ENCODE results near the gene C2CD2L.
"Not testable (repeated sequence)": the region's sequence is repeated elsewhere in the genome, so short reads cannot be mapped to it uniquely, and the experiment has no call there.

Gene C2CD2L

DNA sequence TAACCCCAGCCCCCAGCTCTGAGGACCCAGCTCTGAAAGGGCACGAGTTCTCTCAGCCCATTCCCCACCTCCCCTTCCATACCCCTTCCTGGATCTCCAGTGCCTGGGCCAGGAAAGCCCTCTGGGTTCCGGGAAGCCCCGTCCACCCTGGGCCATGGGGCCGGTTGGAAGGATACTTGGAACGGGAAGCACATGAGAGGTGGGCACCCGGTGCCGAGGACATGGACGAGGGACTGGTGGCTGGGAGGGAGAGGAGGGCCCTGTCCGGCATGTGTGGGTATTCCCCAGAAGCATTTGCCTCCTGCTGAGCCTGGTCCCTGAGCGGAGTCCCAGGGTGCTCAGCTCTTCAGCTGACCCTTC is 9.1 kb downstream of the C2CD2L start:
- no peak for DNase-seq

DNA sequence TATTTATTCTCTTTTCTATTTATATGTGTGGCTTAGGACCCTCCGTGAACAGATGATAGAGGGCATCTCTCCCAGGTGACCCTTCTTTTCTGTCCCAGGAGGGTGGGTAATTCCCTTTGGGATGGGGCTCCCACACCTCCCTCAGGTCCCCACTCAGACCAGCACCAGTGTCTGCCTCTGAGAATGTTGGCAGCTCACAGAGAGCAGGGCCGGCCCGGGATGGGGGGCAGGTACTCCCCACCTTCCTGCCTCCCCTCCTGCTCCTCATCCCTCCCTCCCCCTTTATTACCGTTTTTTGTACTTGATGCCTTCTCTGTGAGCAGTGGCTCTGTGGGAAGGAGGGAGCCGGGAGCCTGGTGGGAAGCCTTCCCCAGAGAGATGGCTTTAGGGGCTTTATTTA is 9.5 kb downstream of the C2CD2L start:
- DNase-seq, result no peak

DNA sequence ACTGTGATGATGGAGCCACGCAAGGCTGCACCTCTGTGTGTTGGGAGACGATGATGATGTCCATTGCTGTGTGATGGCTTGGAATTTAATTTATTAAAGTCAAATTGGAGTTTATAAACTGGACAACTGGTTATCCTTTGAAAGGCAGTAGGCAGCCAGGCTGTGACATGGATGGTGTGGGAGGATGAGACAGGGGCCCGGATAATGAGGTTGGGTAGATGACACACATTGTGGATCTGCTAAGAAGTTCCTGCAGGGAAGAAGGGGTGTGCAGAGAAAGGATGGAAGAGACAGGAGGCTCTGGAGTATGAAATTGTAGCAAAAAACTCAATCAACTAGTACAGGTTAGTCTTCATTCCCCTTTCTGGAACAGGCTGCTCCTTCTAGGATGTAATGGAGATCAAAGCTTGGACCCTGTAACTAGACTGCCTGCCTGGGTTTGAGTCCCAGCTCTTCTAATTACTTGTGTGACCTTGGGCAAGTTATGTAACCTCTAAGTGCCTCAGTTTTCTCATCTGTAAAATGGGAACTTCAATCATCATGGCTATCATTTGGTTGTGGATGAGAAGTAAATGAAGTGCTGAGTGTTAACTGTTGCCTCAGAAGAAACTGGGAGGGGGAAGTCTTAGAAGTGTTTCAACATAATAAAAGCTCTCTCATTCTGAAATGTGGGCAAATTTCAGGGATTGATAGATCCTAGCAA is 10.0 kb downstream of the C2CD2L start:
- DNase-seq, result no peak

DNA sequence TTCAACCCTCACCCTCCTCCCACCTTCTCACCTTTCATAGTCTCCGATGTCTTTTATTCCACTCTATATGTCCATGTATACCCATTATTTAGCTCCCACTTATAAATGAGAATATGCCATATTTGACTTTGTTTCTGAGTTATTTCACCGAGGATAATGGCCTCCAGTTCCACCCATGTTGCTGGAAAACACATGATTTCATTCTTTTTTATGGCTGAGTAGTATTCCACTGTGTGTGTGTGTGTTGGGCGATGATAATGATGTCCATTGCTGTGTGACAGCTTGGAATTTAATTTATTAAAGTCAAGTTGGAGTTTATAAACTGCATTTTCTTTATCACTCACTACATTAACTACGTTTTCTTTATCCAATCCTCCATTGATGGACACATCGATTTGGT is 11.1 kb downstream of the C2CD2L start:
- no peak for DNase-seq

DNA sequence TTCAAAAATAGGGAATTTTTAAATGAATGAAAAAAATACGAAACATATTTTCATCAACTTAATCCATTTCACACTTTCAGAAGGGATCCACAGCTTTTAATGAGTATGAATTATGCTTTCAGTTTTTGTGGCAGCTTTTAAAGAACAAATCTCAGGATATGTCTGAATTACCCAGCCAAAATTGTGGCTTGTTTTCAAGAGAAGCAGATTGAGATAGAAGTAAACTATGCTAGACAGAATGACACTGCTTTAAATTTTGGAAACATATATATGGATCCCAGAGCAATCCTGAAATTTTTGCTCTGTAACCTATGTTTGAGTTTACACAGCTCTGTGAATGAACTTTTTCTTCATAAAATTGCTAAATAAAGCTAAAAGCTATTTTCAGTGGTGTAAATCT is 11.8 kb downstream of the C2CD2L start:
- no peak for DNase-seq

DNA sequence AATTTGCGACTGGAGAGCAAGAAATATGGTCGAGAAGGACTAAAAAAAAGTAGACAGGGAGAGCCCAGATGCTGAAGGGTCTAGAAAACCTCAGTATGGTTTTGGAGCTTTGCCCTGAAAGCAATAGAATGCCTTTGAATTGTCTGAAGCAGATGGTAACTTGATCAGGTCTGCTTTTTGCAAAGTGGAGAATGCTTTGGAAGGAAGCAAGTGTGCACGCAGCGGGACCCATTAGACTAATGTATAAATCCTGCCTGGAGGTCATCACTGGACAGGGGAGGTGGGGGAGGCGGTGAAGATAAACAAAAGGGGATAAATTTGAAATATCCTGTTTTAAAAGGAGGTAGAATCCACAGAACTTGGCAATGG is 13.5 kb downstream of the C2CD2L start:
- DNase-seq, result no peak

DNA sequence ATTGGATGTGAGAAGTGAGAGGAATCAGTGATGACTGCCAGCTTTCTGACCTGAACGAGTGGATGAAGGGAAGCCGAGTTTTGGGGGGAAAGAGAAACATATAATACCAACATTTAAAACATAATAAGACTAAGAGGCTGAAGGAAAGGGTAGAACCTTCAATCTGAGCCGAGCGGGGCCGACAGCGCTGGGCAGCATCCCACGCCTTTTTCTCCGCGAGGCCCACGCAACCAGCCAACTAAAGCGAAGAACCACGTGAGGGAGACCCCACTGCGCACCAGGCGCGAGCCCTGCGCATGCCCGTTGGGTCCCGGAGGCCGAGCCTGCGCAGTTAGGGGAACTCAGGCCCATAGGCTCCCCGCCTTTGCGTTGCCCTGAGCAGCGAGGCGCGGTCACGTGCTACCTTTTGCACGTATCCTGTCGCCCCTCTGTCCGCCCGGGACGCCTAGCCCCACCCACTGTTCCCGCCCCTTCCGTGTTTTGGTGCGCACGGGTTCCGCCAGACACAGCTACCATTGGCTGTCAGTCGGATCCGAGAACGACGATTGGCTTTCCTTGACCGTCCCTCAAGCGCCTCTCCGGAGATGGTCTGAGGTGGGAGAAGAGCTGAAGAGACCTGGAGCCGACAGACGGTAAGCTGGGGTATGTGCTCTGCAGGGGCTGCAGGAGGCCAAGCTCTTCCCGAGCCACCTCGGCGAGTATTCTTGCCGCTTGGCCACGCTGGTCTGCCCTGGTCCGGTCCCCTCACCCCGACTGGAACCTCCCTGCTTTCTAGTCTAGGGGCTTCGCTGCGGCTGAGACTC is 14.1 kb downstream of the C2CD2L start, which contains the start of gene HINFP:
Gene HINFP (plus strand): TSS at position 573 of the 803 bp plus-strand sequence. CDS start 5,365 bp downstream, outside the sequence.
- DNase-seq, result peak; percentile 100

DNA sequence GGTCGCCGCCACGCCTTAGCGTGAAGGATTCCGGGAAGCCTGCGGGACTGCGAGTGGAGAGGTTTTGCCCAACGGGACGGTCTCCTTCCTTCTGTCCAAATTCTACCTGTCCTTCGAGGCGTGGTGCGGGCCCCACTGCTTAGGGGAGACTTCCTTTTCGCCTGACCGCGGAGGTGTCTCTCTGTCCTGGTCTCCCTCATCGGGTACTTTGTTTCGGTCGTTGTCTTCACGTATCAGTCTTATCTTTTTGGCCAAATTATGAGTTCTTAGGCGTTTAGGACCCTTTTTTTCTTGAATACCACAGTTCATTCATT is 14.6 kb downstream of the C2CD2L start:
- no peak for DNase-seq

DNA sequence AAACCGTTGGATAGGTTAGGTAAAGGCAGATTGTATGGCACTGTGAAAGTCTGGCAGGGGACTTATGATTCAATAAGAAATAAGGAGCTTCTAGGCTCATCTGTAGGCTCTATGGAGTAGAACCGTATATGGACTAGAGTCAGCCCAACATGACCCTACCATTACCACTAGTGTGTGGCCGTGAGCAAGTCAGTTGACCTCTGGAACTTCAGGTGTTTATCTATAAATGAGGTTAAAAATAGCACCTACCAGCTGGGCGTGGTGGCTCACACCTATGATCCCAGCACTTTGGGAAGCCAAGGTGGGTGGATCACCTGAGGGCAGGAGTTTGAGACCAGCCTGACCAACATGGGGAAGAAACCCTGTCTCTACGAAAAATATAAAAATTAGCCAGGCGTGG is 18.7 kb downstream of the C2CD2L start:
- no peak for DNase-seq

DNA sequence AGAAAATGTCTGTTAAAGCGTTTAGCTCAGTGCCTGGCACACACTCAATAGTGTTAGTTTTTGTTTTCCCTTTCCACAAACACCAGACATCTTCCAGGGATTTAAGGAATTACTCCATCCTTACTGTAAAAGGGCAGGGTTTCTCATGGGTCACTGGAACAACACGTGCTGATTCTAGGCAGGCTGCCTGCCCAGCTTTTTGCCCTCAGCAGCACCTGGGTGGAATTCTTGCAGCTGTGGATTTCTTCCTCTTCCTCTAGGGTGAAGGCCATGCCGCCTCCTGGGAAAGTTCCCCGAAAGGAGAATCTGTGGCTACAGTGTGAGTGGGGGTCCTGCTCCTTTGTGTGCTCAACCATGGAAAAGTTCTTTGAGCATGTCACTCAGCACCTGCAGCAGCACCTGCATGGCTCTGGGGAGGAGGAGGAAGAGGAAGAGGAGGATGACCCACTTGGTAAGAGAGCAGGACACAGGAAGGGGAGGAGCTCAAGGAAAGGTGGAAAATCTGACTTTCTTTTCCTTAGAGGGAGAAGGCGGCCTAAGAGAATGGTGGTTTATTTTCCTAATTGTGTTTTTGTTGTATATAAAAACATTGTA is 19.6 kb downstream of the C2CD2L start:
- DNase-seq, result no peak

DNA sequence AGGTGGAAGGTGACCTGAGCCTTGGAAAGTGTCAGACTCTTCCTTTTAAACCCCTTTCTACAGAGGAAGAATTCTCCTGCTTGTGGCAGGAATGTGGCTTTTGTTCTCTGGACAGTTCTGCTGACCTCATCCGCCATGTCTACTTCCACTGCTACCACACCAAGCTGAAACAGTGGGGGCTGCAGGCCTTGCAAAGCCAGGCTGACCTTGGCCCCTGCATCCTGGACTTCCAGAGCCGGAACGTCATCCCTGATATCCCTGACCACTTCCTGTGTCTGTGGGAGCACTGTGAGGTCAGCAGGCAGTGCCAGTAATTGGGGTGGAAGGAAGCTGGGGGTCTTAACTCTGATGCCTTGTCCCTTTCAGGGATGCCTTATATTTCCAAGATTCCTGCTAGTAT is 23.5 kb downstream of the C2CD2L start:
- DNase-seq, result no peak

DNA sequence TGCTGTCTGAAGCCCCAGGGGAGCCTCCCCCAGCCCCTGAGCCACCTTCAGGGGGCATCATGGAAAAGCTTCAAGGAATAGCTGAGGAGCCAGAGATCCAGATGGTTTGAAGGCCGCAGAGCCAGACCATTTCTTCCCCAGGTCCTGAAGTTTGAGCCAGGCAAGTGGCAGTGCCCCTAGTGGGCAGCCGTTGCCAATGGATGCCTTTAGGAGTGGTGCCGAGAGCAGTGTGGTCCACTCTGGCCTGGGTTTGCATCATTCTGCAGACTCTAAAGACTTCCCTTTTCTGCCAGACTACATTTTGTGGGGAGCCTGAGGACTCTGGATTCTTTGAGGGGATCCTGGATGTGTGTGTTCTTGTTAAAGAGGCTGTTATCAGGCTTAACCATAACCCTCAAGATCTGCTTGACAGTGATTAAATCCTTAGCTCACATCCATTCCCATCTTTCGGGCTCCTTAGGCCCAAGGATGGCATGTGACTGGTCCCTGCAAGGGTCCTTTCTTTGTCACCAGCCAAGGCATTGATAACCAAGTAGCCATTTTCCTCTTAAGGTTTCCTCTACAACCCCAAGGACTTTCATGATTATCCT is 27.3 kb downstream of the C2CD2L start:
- no peak for DNase-seq

DNA sequence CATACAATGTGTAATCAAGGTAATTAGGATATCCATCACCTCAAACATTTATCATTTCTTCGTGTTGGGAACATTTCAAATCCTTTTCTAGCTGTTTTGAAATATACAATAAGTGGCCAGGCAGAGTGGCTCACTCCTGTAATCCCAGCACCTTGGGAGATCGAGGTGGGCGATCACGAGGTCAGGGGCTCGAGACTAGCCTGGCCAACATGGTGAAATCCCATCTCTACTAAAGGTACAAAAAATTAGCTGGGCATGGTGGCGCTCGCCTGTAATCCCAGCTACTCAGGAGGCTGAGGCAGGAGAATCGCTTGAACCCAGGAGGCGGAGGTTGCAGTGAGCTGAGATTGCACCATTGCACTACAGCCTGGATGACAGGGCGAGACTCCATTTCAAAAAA is 32.1 kb downstream of the C2CD2L start:
- not testable (repeated sequence) for DNase-seq

DNA sequence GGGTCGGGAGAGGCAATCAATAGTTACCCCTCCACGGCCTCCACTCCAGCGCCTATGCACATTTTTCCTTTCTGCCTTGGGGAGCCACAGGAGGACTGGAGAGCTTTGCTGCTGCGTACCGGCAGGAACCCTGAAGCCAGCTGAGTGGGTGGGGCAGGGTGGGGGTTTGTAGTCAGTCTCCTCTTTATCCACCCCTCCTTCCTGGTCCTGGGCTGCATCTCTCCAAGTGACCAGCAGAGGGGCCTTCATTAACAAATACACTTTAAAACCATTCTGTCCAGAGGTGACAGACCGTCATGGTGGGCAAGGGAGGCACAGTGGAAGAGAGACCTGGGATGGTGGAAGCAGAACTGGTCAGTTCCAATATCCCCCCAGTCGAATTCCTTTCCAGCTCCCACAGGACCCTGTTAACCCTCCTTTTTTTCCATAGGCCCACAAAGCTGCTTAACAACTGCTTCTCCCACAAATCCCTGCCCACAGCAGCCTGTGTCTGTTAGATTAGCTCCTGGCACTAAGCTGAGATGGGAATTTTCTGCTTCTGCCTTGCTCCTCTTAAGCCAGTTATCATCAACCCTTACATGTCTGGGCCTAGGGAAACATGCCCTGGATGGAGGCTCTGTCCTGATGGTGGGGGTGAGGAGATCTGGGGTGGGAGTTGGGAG is 37.8 kb downstream of the C2CD2L start:
- peak; percentile 46 for DNase-seq

DNA sequence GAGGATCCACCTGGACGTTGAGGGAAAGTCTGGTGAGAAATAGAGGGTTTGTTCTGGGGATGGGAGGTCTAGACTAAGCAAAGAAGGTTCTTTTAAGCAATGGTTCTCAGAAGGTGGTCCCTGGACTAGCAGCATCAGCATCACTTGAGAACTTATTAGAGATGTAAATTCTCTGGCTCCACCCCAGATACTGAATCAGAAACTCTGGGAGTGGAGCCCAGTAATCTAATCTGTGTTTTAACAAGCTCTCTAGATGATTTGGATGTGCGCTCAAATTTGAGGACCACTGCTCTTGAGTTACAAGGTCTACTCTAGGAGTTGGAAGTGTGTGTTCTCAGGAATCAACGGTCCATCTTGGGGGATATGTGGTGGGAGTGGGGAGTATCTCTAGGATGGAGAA is 38.4 kb downstream of the C2CD2L start:
- DNase-seq, result no peak

DNA sequence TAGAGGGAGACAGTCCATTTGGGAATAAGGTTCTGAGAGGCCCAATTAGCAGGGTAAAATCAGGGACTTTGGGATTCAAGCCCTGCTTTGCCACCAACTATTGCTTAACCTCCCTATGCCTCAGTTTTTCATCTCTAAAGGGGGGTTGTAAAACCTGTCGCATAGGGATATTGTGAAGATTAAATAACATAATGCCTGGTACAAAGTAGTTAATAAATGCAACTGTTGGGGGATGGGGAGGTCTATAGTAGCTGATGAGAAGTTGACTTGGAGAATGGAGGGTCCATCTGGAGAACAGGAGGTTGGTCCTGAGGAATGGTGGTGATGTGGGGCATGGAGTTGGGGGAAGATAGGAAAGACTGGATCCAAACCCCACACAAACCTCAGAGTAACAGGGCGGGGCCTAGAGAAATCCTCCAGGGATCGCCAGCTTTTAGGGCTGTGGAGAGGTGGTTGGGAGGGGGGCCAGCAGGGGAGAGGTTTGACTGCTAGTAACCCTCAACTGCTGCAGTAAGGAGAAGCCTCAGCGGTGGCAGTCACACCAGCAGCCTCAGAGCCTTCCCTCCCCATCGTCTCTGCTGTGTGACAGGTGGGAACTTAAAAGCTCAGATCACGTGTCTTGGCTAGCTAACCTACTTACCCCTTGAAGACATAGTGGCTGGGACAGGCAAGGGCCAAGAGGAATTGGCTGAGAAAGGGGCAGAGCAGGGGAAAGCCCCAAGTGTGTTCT is 40.6 kb downstream of the C2CD2L start:
- DNase-seq, result no peak

DNA sequence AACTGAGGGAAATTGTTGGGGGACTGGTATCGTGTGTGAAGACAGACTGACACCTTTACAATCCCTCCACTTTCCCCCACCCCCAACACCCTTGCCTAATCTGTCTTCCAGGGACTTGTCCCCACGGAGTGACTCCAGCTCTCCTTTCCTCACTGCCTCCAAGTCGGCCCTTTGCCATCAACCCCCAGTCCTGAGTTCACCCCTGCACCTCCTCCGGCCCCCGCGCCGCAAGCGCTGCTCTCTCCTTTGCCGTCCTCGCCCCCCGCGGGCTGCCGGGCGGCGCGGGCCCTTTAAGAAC is 41.5 kb downstream of the C2CD2L start:
- DNase-seq, result no peak

DNA sequence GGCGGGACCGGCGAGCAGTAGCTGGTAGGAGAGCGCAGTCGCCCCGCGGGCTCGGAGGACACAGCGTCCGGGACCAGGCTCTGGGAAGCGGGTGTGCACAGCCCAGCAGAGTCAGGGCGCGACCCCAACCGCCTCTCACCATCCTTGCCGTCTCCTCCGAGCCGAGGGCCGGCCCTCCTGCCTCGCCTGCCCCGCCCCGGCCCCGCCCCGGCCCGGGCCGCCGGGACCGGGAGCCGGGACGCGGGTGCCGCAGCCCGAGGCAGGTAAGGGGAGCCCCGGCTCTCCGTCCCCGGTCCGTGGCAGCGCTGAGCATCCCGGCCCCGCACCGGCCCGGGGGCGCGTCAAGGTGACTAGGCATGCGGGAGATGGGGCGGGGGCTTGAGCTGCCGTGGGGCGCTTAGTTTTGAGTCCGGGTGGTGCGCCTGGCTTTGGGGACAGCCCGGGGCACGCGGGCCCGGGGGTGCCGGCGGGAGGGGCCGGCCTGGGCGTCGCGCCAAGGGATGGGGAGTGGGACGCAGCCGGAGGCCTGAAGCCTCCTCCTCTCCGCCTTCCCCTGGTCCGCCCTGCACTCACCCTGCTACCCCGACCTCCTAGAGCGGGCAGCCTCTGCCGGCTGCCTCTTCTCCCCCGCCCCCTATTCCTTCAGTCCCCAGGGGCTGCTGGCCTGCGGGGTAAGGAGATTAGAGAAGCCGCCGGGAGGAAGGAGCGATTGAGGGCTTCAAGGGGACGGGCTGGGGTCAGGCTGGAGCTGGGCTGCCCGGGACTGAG is 42.1 kb downstream of the C2CD2L start, which contains the start of gene ABCG4:
Gene ABCG4 (plus strand): TSS at position 35 of the 768 bp plus-strand sequence. CDS start 914 bp downstream, outside the sequence.
- peak; percentile 47 for DNase-seq

DNA sequence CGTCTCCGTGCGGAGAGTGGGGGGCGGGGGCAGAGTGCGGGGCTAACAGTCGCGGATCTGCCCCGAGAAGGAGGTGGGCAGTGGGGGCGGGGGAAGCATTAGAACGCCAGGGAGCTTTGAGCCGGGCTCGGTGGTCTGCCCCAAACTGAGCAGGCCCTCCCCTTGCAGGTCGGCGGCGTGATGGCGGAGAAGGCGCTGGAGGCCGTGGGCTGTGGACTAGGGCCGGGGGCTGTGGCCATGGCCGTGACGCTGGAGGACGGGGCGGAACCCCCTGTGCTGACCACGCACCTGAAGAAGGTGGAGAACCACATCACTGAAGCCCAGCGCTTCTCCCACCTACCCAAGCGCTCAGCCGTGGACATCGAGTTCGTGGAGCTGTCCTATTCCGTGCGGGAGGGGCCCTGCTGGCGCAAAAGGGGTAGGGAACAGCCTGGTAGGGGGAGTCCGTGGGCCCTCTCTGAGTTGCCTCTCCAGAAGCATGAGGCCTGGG is 42.7 kb downstream of the C2CD2L start:
- DNase-seq, result no peak

DNA sequence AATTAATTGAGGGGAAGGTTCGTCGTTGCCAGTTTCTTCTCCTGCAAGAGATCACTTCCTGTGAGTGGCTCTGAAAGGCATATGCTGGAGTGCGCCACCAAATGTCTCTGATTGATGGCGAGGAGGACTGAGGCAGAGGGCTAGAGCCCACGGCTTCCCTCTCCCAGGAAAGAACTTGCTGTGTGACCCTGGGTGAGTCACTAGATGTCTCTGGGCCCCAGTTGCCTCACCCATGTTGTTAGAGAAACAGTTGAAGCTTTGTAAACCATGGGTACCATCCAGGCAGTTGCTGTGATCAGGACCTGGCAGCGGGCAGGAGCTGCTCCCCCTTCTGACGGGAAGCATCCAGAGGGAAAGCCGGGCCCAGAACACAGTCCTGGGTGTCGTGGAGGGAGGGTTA is 44.9 kb downstream of the C2CD2L start:
- no peak for DNase-seq

DNA sequence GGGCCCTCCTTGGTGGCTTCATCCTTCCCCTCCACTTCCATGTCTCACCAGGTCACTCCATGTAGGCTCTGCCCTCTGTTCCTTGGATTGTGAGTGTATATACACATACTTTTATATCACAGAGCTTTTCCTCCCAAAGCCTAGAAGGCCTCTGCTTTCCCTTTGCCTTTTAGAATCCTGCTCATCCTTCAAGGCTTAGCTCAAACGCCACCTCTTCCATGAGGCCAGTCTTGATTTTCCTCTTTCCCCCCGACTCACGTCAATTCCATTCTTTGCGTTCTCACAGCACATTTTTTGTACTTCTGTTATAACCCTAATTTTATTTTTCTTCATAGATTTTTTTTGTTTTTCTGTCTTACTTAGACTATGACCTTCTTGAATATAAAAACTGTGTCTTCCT is 45.5 kb downstream of the C2CD2L start:
- no peak for DNase-seq
